ENCODE data around the gene SLC12A7. TPM values are rescaled to one million over a fixed set of nuclear protein-coding genes. Genes with fewer than 3 reads are reported as not detected.

The SLC12A7 gene
- total RNA-seq, 1 donor from 2014 or later: 101 TPM

- DNase-seq (ENCODE audit: low spot score in 2 of 2): no peak
- Histone ChIP-seq H3K27me3 (no peaks in the 10 kb centered on the region), H3K36me3 (peaks cover 8 to 21% of the 10 kb centered on the region in 2 donors), H3K27ac (no peak overlapping the region), H3K4me1 (no peaks in the 10 kb centered on the region), H3K4me3 (no peak overlapping the region), H3K9me3 (no peaks in the 10 kb centered on the region)
- intact Hi-C loops (cut with DNase I): no loop called here
- TF ChIP-seq, protein P1, sequence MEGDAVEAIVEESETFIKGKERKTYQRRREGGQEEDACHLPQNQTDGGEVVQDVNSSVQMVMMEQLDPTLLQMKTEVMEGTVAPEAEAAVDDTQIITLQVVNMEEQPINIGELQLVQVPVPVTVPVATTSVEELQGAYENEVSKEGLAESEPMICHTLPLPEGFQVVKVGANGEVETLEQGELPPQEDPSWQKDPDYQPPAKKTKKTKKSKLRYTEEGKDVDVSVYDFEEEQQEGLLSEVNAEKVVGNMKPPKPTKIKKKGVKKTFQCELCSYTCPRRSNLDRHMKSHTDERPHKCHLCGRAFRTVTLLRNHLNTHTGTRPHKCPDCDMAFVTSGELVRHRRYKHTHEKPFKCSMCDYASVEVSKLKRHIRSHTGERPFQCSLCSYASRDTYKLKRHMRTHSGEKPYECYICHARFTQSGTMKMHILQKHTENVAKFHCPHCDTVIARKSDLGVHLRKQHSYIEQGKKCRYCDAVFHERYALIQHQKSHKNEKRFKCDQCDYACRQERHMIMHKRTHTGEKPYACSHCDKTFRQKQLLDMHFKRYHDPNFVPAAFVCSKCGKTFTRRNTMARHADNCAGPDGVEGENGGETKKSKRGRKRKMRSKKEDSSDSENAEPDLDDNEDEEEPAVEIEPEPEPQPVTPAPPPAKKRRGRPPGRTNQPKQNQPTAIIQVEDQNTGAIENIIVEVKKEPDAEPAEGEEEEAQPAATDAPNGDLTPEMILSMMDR (IDR thresholded peaks at IDR 0.05): no peak
Observed at GRCh38 chr5:1067141-1068121, 44.4 kb downstream of the SLC12A7 start.

- Histone ChIP-seq H3K27me3 (no peaks in the 10 kb centered on the region), H3K4me1 (no peaks in the 10 kb centered on the region), H3K4me3 (no peak overlapping the region), H3K27ac (no peak overlapping the region), H3K36me3 (peaks cover 8 to 21% of the 10 kb centered on the region in 2 donors), H3K9me3 (no peaks in the 10 kb centered on the region)
- intact Hi-C loops (cut with DNase I): no loop called here
- TF ChIP-seq, protein P1 (IDR thresholded peaks at IDR 0.05): no peak
- no peak for DNase-seq (ENCODE audit: low spot score in 2 of 2)
Observed at GRCh38 chr5:1066676-1067075, 45.2 kb downstream of the SLC12A7 start.

DNA sequence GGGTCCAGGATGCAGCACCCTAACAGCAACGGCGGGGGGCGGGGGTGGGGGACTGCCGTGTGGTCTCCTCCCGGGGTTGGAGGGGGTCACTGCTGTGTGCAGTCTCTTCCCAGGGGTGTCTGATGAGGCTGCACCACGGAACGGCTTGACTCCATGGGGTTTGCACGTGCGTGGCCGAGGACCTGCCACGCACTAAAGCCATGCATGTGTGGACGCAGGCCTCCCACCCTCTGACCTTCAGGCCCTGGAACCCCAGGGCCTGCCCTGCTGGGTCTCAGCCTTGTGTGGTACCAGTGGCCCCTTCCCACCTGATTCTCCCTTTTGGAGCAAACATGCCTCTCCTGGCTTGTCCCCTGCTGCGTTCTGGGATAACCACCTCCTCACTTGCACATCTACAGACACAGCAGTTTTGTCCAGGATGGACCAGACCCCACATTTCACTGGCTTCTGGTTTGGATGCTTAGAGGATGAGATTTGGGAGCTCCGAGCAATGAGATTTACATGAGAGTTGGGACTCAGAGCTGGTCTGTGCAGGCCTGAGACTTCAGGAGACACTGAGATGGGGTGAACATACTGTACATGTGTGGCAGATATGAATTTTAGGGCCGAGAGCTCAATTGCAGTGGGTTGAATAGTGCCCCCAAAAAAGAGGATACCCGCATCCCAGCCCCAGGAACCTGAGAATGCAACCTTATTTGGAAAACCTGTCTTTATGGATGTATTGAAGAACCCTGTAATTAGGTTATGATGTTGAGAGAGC, 45.8 kb downstream of the SLC12A7 start:
- Histone ChIP-seq H3K27ac (no peak overlapping the region), H3K9me3 (no peaks in the 10 kb centered on the region), H3K27me3 (no peaks in the 10 kb centered on the region), H3K36me3 (peaks cover 8 to 21% of the 10 kb centered on the region in 2 donors), H3K4me1 (no peaks in the 10 kb centered on the region), H3K4me3 (no peak overlapping the region)
- TF ChIP-seq, protein P1 (IDR thresholded peaks at IDR 0.05): no peak
- intact Hi-C loops (cut with DNase I): no loop called here
- no peak for DNase-seq (ENCODE audit: low spot score in 2 of 2)

GRCh38 chr5:1065143-1065750, 46.6 kb downstream of the SLC12A7 start:
- Histone ChIP-seq H3K4me1 (no peaks in the 10 kb centered on the region), H3K9me3 (no peaks in the 10 kb centered on the region), H3K27ac (no peak overlapping the region), H3K36me3 (peaks cover 12 to 22% of the 10 kb centered on the region in 2 donors), H3K4me3 (no peak overlapping the region), H3K27me3 (no peaks in the 10 kb centered on the region)
- intact Hi-C loops (cut with DNase I): no loop called here
- no peak for DNase-seq (ENCODE audit: low spot score in 2 of 2)
- TF ChIP-seq, protein P1 (IDR thresholded peaks at IDR 0.05): no peak

DNA sequence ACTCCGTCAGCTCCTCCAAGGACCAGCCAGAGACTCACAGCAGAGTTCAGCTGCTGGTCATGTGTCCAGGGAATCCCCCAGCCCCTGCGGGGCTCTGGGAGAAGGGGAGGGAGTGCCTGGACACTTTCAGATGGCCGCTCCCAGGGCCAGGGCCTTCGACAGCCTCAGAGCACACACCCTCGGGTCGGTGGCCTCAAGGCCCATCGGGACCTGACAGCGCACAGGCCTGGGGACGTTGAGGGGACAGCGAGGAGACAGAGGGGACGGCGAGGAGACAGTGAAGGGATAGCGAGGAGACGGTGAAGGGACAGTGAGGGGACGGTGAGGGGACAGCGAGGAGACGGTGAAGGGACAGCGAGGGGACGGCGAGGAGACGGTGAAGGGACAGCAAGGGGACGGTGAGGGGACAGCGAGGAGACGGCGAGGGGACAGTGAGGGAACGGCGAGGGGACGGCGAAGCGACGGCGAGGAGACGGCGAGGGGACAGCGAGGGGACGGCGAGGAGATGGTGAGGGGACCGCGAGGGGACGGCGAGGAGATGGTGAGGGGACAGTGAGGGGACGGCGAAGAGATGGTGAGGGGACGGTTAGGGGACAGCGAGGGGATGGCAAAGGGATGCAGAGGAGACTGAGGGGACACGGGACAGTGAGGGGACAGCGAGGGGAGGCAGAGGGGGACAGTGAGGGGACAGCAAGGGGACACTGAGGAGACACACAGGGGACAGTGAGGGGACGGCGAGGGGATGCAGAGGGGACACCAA, 47.3 kb downstream of the SLC12A7 start:
- Histone ChIP-seq H3K4me3 (no peak overlapping the region), H3K4me1 (no peaks in the 10 kb centered on the region), H3K9me3 (no peaks in the 10 kb centered on the region), H3K27me3 (no peaks in the 10 kb centered on the region), H3K36me3 (peaks cover 14 to 25% of the 10 kb centered on the region in 2 donors), H3K27ac (no peak overlapping the region)
- intact Hi-C loops (cut with DNase I): no loop called here
- DNase-seq (ENCODE audit: low spot score in 2 of 2): no peak
- TF ChIP-seq, protein P1 (IDR thresholded peaks at IDR 0.05): no peak

All from ascending aorta (tissue), 2 donors.